OCI-M1 (cell line): Measurements from ENCODE around the gene SEC16B.

Source experiments
- DNase-seq: peaks from one replicate; lab custom pipeline; 2025; lab: John Stamatoyannopoulos, UW

SEC16B gene

DNA sequence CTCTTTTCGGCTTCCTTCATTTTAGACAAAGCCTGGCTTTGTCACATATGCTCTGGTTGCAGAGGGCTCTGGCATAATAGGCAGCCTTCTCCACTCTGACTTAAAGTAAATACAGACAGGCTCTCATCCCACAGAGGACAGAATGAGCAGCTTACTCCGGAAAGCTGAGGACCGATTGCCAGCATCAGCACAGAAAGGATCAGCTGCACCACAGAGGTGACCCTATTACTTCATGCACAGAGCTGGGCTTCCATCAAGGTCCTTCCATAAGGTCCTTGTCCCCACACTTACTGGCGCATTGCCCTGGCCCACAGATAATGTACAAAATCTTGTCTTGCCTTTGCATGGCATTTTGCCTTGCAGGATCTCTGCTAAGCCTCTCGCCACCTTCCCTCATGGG lies 67.6 kb downstream of the SEC16B start:
- DNase-seq: no peak

DNA sequence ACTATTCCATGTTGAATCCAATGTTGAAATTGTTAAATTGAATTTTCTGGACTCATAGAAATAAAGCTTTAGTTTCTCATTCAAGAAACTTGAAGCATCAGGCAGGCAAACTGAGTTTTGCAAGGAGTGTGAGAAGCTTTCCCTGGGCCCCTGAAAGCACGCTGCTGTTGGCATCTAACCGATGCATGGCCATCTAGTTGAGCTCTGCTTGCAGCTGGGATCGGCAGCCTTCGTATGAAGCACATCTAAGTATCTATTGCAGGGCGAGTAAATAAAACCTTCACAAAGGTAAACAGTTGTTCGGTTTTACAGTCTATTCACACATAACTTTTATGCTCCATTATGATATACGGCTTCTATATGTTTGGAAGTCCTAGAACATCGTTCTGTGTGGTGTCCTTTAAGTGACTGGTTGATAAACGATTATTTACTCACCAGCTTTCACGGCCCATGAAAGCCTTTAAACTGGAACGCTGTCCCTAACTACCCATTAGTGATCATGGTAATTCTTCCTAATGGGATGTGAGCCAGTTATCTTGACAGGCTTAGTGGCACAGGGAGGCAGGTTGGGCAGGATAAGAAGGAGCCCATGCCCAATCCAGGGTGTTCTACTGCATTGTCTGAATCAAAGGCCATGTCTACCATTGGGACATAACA lies 71.7 kb downstream of the SEC16B start:
- no peak for DNase-seq

DNA sequence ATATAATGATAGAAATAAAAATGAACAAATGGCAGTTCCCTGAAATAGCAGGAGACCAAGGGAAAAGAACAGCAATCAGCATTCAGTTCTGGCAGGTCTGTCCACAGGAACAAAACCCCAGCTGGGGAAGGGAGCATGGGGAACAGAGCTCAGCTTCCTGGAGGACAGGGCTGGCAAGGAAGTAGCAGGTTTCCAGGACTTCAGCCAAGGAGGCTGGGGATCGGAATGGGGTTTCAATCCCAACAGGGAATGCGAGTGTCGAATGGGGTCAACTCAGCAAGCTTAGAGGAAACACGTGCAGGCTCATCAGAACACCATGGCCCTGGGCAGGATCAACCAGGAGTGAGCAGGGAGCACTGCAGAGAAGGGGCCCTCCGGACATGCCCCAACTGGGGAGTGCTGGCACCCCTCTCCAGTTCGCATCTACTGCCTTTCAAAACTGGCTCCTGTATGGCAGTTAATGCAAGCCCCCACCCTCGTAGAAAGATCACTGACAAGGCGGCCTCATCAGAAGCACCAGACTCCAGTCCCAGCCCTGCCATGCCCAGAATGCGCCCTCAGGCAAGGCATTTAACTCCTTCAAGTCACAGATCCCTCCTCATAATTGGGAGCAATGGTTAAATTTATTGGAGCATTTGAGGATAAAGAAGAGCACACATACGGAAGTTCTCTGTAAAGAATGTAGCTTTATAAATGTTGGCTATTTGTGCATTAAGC lies 72.4 kb downstream of the SEC16B start:
- DNase-seq: no peak
